GM21381 (cell line): ENCODE measurements around the gene EVA1B.
A peak's percentile ranks its signal among the peaks of the same experiment; 100 is the strongest.

Experiments
- ATAC-seq: cut with Tn5 transposase; IDR thresholded peaks from one replicate; pipeline ENCODE4 v1.9.1; 2021; ENCODE audit warnings: mild to moderate bottlenecking, moderate library complexity; ENCODE audit not compliant: unreplicated experiment

EVA1B gene

GRCh38 chr1:36346741-36347370 is 23.4 kb upstream of the EVA1B start:
- ATAC-seq: no peak

- ATAC-seq: no peak
These were observed 21.9 kb upstream of the EVA1B start for GRCh38 chr1:36345353-36345752.

GRCh38 chr1:36344395-36344680 is 20.9 kb upstream of the EVA1B start:
- no peak for ATAC-seq

GRCh38 chr1:36343651-36344394 is 20.4 kb upstream of the EVA1B start:
- ATAC-seq: no peak

- no peak for ATAC-seq
These were observed 19.2 kb upstream of the EVA1B start for GRCh38 chr1:36342426-36343185.

GRCh38 chr1:36341626-36342320 is 18.3 kb upstream of the EVA1B start:
- ATAC-seq: no peak

GRCh38 chr1:36339615-36340014 is 16.2 kb upstream of the EVA1B start:
- no peak for ATAC-seq

- no peak for ATAC-seq
These were observed 15.8 kb upstream of the EVA1B start for GRCh38 chr1:36339215-36339614.

- ATAC-seq: no peak
These were observed 14.4 kb upstream of the EVA1B start for GRCh38 chr1:36337830-36338229.

GRCh38 chr1:36330940-36331339 is 7.5 kb upstream of the EVA1B start:
- no peak for ATAC-seq

GRCh38 chr1:36329817-36330216 is 6.4 kb upstream of the EVA1B start:
- no peak for ATAC-seq

GRCh38 chr1:36328713-36329112 is 5.3 kb upstream of the EVA1B start:
- no peak for ATAC-seq

- ATAC-seq: no peak
These were observed 4.6 kb upstream of the EVA1B start for GRCh38 chr1:36328088-36328480.

- ATAC-seq: no peak
These were observed 4.1 kb upstream of the EVA1B start for GRCh38 chr1:36327421-36328087.

- ATAC-seq: no peak
These were observed 3.1 kb upstream of the EVA1B start for GRCh38 chr1:36326499-36326898.

GRCh38 chr1:36324353-36324703 is 883 bp upstream of the EVA1B start:
- no peak for ATAC-seq

- peak; percentile 38 for ATAC-seq
These were observed 434 bp downstream of the EVA1B start for GRCh38 chr1:36322786-36323635.

- ATAC-seq: no peak
These were observed 1.2 kb downstream of the EVA1B start for GRCh38 chr1:36322041-36322785.

- no peak for ATAC-seq
These were observed 2.1 kb downstream of the EVA1B start for GRCh38 chr1:36321119-36321951.
